Epithelial cell of proximal tubule (primary cell): ENCODE measurements around the gene TAT. TPM values are rescaled to one million over a fixed set of nuclear protein-coding genes. Genes with fewer than 3 reads are reported as not detected.
"Not testable (repeated sequence)": the region's sequence is repeated elsewhere in the genome, so short reads cannot be mapped to it uniquely, and the experiment has no call there.

Experiments
- DNase-seq: peaks from one replicate; pipeline ENCODE4 v3.0.0-alpha.2; 2011; ENCODE audit warnings: low read depth
- H3K4me3 ChIP-seq: 2 replicates; pipeline ENCODE4 v1.5.1; 2011; ENCODE audit warnings: low read depth, mild to moderate bottlenecking, low read length
- CTCF ChIP-seq: conservative IDR thresholded peaks from 2 replicates; pipeline ENCODE4 v1.5.1; 2012; ENCODE audit warnings: low read depth, mild to moderate bottlenecking, low read length
- total RNA-seq: library from RNA; depleted of rRNA; stranded (reverse); fragments of >200 nt; gene quantifications from 2 replicates; pipeline ENCODE4 v1.2.3, GENCODE V29; 2015

TAT gene
- not detected in 2 replicates for total RNA-seq

- TF ChIP-seq CTCF, result no peak
- no peak for DNase-seq
- H3K4me3 ChIP-seq, result no peak within 1 kb of the TSS
Observed at GRCh38 chr16:71576971-71577370, at the start of gene TAT. TAT (minus strand) TSS chr16:71577092; CDS start chr16:71576415, 677 bp downstream.

DNA sequence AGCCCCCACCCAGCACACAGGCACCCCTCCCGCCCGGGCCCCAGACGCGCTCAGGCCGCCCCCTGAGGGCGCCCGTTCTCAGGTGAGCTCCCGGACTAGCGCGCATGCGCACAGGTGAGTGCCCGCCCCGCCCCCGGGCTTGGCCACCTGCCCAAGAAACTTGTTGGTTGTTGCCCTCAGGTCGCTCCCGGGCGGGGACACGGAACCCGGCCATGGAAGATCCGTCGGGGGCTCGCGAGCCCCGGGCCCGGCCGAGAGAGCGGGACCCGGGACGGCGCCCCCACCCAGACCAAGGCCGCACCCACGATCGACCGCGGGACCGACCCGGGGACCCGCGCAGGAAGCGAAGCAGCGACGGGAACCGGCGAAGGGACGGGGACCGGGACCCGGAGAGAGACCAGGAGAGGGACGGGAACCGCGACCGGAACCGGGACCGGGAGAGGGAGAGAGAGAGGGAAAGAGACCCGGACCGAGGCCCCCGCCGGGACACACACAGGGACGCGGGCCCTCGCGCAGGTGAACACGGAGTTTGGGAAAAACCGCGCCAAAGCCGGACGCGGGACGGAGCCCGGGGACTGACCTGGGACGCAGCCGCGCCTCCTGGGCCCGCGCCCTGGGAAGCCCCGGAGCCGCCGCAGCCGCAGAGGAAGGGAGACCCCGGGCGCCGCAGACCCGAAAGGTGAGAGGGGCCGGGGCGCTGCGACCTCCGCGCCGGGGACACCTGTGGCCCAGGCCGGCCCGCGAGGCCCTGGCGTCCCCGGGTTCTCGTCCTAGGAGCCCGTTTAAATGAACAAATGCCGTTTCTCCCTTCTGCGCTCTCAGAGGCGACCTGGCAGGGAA is 49.3 kb upstream of the TAT start, which contains the start of gene MARVELD3:
MARVELD3 (plus strand) TSS at position 167 of the 840 bp plus-strand sequence; CDS start at position 213, 46 bp downstream.
- peak within 1 kb of the TSS; percentile 56 for H3K4me3 ChIP-seq
- no peak for DNase-seq
- no peak for TF ChIP-seq CTCF

- no peak for DNase-seq
- H3K4me3 ChIP-seq, result no peak overlapping the region
- no peak for TF ChIP-seq CTCF
Observed at GRCh38 chr16:71625113-71625850, 48.4 kb upstream of the TAT start.

GRCh38 chr16:71623597-71623996 is 46.7 kb upstream of the TAT start:
- no peak for DNase-seq
- no peak for TF ChIP-seq CTCF

DNA sequence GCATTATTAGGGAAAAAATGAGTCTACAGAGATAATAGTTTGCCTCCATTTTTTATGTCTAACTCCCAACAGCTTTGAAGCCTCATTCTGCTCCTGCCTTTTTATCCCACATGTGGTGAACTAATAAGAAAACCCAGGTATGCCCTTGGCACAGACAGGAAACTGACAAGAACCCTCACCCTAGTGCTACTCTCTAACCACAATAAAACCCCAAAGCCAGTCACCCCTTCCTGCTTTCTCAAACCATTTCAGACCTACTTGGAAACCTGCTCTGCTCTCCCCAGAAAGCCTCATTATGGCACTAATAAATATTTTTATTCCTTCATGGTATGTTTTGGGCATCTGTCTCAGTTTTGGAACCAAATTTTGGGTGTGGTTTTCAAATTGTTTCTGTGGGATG is 45.2 kb upstream of the TAT start:
- no peak for TF ChIP-seq CTCF
- no peak for DNase-seq

More at GRCh38 chr16:71623597-71623996, 46.7 kb upstream of the TAT start:
- no peak overlapping the region for H3K4me3 ChIP-seq

DNA sequence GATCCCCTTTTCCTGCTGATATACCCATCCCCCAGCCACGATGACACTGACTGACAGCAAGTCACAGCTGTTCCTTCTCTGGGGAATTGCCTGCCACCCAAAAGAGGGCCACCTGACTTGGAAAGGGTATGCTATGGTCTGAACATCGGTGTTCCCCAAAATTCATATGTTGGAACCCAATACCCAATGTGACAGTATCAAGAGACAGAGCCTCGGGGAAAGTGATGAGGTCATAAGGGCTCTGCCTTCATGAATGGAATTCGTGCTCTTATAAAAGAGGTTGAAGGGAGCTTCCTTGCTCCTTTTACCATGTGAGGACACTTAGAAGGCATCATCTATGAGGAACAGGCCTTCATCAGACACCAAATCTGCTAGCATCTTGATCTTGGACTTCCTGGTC is 41.5 kb upstream of the TAT start:
- no peak for TF ChIP-seq CTCF
- no peak for DNase-seq
- H3K4me3 ChIP-seq, result no peak overlapping the region

More for the DNA sequence above, 45.2 kb upstream of the TAT start:
- H3K4me3 ChIP-seq, result no peak overlapping the region

GRCh38 chr16:71614956-71615355 is 38.1 kb upstream of the TAT start:
- not testable (repeated sequence) for DNase-seq, H3K4me3 ChIP-seq
